IPS-18c (cell line): ENCODE results near the gene ALKBH4.
"Not testable (repeated sequence)": the region's sequence is repeated elsewhere in the genome, so short reads cannot be mapped to it uniquely, and the experiment has no call there.

ENCODE experiments used
- H3K4me3 ChIP-seq: 2 replicates; pipeline ENCODE4 v1.7.0; 2013; ENCODE audit warnings: low read depth, mild to moderate bottlenecking, low read length, moderate library complexity; ENCODE audit not compliant: insufficient read depth
- H3K9me3 ChIP-seq: one replicate; pipeline ENCODE4 v1.6.1; 2013; ENCODE audit warnings: mild to moderate bottlenecking, low read length, moderate library complexity; ENCODE audit not compliant: control insufficient read depth, insufficient read depth

Gene ALKBH4

GRCh38 chr7:102416406-102416805 is 48.3 kb downstream of the ALKBH4 start:
- no peak overlapping the region for H3K4me3 ChIP-seq
- H3K9me3 ChIP-seq = no peaks in the 10 kb centered on the region

GRCh38 chr7:102415685-102416225 is 48.9 kb downstream of the ALKBH4 start:
- Histone ChIP-seq H3K4me3 (no peak overlapping the region), H3K9me3 (no peaks in the 10 kb centered on the region)

- Histone ChIP-seq H3K9me3 (no peaks in the 10 kb centered on the region), H3K4me3 (no peak overlapping the region)
Measured at GRCh38 chr7:102413611-102414010, 51.1 kb downstream of the ALKBH4 start.

- no peaks in the 10 kb centered on the region for H3K9me3 ChIP-seq
Measured at GRCh38 chr7:102413091-102413490, 51.6 kb downstream of the ALKBH4 start.

GRCh38 chr7:102412548-102412947 is 52.1 kb downstream of the ALKBH4 start:
- no peaks in the 10 kb centered on the region for H3K9me3 ChIP-seq
- H3K4me3 ChIP-seq = no peak overlapping the region

More at GRCh38 chr7:102413091-102413490, 51.6 kb downstream of the ALKBH4 start:
- no peak overlapping the region for H3K4me3 ChIP-seq

GRCh38 chr7:102410918-102411317 is 53.7 kb downstream of the ALKBH4 start:
- no peaks in the 10 kb centered on the region for H3K9me3 ChIP-seq
- no peak overlapping the region for H3K4me3 ChIP-seq

GRCh38 chr7:102410123-102410522 is 54.5 kb downstream of the ALKBH4 start:
- Histone ChIP-seq H3K4me3 (no peak overlapping the region), H3K9me3 (no peaks in the 10 kb centered on the region)

- Histone ChIP-seq H3K4me3 (no peak overlapping the region), H3K9me3 (no peaks in the 10 kb centered on the region)
Measured at GRCh38 chr7:102409340-102409739, 55.3 kb downstream of the ALKBH4 start.

- not testable (repeated sequence) for H3K9me3 ChIP-seq, H3K4me3 ChIP-seq
Measured at GRCh38 chr7:102408530-102408929, 56.1 kb downstream of the ALKBH4 start.

- no peak overlapping the region for H3K4me3 ChIP-seq
Measured at GRCh38 chr7:102407910-102408309, 56.8 kb downstream of the ALKBH4 start.

More at GRCh38 chr7:102407910-102408309, 56.8 kb downstream of the ALKBH4 start:
- H3K9me3 ChIP-seq = no peaks in the 10 kb centered on the region
